Measurements from ENCODE around the gene TSTD1.

TSTD1 gene

GRCh38 chr1:161009602-161010211 is 29.1 kb downstream of the TSTD1 start:
- Histone ChIP-seq H3K27ac (ENCODE audit: low read length) (no peak overlapping the region), H3K36me3 (replicated peaks; ENCODE audit: low read depth, low read length) (no peaks in the 10 kb centered on the region), H2AFZ (ENCODE audit: low read depth, low read length) (no peak overlapping the region), H3K9me3 (ENCODE audit: insufficient read depth, low read length) (no peaks in the 10 kb centered on the region), H4K20me1 (ENCODE audit: insufficient read depth, low read length) (no peaks in the 10 kb centered on the region), H3K4me3 (ENCODE audit: low read length) (no peak overlapping the region), H3K4me2 (ENCODE audit: low read length) (no peak overlapping the region), H3K79me2 (ENCODE audit: low read length) (no peaks in the 10 kb centered on the region), H3K4me1 (ENCODE audit: low read length) (peaks cover 14% of the 10 kb centered on the region), H3K9ac (ENCODE audit: low read length) (no peak overlapping the region), H3K27me3 (ENCODE audit: low read depth, low read length) (no peaks in the 10 kb centered on the region)
- no peak for TF ChIP-seq EZH2phosphoT487 (IDR thresholded peaks at IDR 0.05; ENCODE audit: low read depth)
- no peak for TF ChIP-seq CTCF (IDR thresholded peaks at IDR 0.05; ENCODE audit: low read depth, low read length)

GRCh38 chr1:161008869-161009510 is 29.8 kb downstream of the TSTD1 start:
- no peaks in the 10 kb centered on the region for H3K9me3 ChIP-seq (ENCODE audit: insufficient read depth, low read length)
- no peaks in the 10 kb centered on the region for H4K20me1 ChIP-seq (ENCODE audit: insufficient read depth, low read length)
- no peak overlapping the region for H3K4me3 ChIP-seq (ENCODE audit: low read length)

GRCh38 chr1:161007369-161007768 is 31.4 kb downstream of the TSTD1 start:
- no peak overlapping the region for H3K9ac ChIP-seq (ENCODE audit: low read length)
- H4K20me1 ChIP-seq (ENCODE audit: insufficient read depth, low read length) = no peaks in the 10 kb centered on the region
- no peak overlapping the region for H3K4me3 ChIP-seq (ENCODE audit: low read length)
- H3K27me3 ChIP-seq (ENCODE audit: low read depth, low read length) = no peaks in the 10 kb centered on the region
- H3K27ac ChIP-seq (ENCODE audit: low read length) = no peak overlapping the region
- H3K4me2 ChIP-seq (ENCODE audit: low read length) = no peak overlapping the region
- no peak overlapping the region for H2AFZ ChIP-seq (ENCODE audit: low read depth, low read length)
- H3K4me1 ChIP-seq (ENCODE audit: low read length) = peaks cover 2% of the 10 kb centered on the region; the same call in 1 of the 2 replicates
- no peaks in the 10 kb centered on the region for H3K79me2 ChIP-seq (ENCODE audit: low read length)
- no peaks in the 10 kb centered on the region for H3K36me3 ChIP-seq (replicated peaks; ENCODE audit: low read depth, low read length)
- TF ChIP-seq CTCF (IDR thresholded peaks at IDR 0.05; ENCODE audit: low read depth, low read length) = no peak
- TF ChIP-seq EZH2phosphoT487 (IDR thresholded peaks at IDR 0.05; ENCODE audit: low read depth) = no peak
- H3K9me3 ChIP-seq (ENCODE audit: insufficient read depth, low read length) = no peaks in the 10 kb centered on the region

More at GRCh38 chr1:161008869-161009510, 29.8 kb downstream of the TSTD1 start:
- peaks cover 13% of the 10 kb centered on the region for H3K4me1 ChIP-seq (ENCODE audit: low read length)
- no peaks in the 10 kb centered on the region for H3K27me3 ChIP-seq (ENCODE audit: low read depth, low read length)
- no peaks in the 10 kb centered on the region for H3K79me2 ChIP-seq (ENCODE audit: low read length)
- TF ChIP-seq CTCF (IDR thresholded peaks at IDR 0.05; ENCODE audit: low read depth, low read length) (no peak), EZH2phosphoT487 (IDR thresholded peaks at IDR 0.05; ENCODE audit: low read depth) (no peak)
- no peak overlapping the region for H3K27ac ChIP-seq (ENCODE audit: low read length)
- no peak overlapping the region for H3K4me2 ChIP-seq (ENCODE audit: low read length)
- H3K9ac ChIP-seq (ENCODE audit: low read length) = no peak overlapping the region
- H2AFZ ChIP-seq (ENCODE audit: low read depth, low read length) = no peak overlapping the region
- H3K36me3 ChIP-seq (replicated peaks; ENCODE audit: low read depth, low read length) = no peaks in the 10 kb centered on the region

- H3K9me3 ChIP-seq (ENCODE audit: insufficient read depth, low read length) = no peaks in the 10 kb centered on the region
- no peaks in the 10 kb centered on the region for H3K36me3 ChIP-seq (replicated peaks; ENCODE audit: low read depth, low read length)
- no peak overlapping the region for H3K27ac ChIP-seq (ENCODE audit: low read length)
- H4K20me1 ChIP-seq (ENCODE audit: insufficient read depth, low read length) = no peaks in the 10 kb centered on the region
- no peak overlapping the region for H3K4me3 ChIP-seq (ENCODE audit: low read length)
- no peak overlapping the region for H3K4me2 ChIP-seq (ENCODE audit: low read length)
- no peak overlapping the region for H2AFZ ChIP-seq (ENCODE audit: low read depth, low read length)
- no peaks in the 10 kb centered on the region for H3K79me2 ChIP-seq (ENCODE audit: low read length)
- TF ChIP-seq EZH2phosphoT487 (IDR thresholded peaks at IDR 0.05; ENCODE audit: low read depth) (no peak), CTCF (IDR thresholded peaks at IDR 0.05; ENCODE audit: low read depth, low read length) (no peak)
- H3K27me3 ChIP-seq (ENCODE audit: low read depth, low read length) = no peaks in the 10 kb centered on the region
- H3K9ac ChIP-seq (ENCODE audit: low read length) = no peak overlapping the region
- peaks cover 10% of the 10 kb centered on the region; the same call in 1 of the 2 replicates for H3K4me1 ChIP-seq (ENCODE audit: low read length)
Observed at GRCh38 chr1:161006563-161006962, 32.2 kb downstream of the TSTD1 start.

Measured in OCI-LY3 (cell line).